PC-9 (cell line): Measurements from ENCODE around the gene RALGAPB. TPM values are rescaled to one million over a fixed set of nuclear protein-coding genes. Genes with fewer than 3 reads are reported as not detected.
A peak's percentile ranks its signal among the peaks of the same experiment; 100 is the strongest.

Source experiments
- BruUV-seq: library from RNA; stranded (reverse); fragments of 400-500 nt; replicated peaks from 2 replicates; lab custom pipeline; 2021; lab: Mats Ljungman, UMichigan
- CTCF ChIA-PET: fragments of 300-600 bp; sonication (Branson Sonifier 250); formaldehyde crosslinking; loops from one replicate; lab custom pipeline; 2022; ENCODE audit warnings: antibody characterized with exemption; lab: Charles Lee
- POLR2A ChIA-PET: fragments of 300-600 bp; sonication (Branson Sonifier 250); formaldehyde crosslinking; loops from one replicate; lab custom pipeline; 2022; ENCODE audit warnings: antibody characterized with exemption; ENCODE audit not compliant: unreplicated experiment; lab: Charles Lee
- DNase-seq, 2 experiments: peaks; one replicate each; pipeline versions ENCODE4 v3.0.0 to v3.0.0-alpha.2; 2015 to 2022; ENCODE audit warnings: mixed read lengths in 1 of 2
- H2AFZ ChIP-seq: fragments of 200-600 bp; sonication (generic); 2 replicates; pipeline ENCODE4 v1.8.1; 2017; ENCODE audit warnings: antibody characterized with exemption
- H3F3A ChIP-seq: fragments of 200-600 bp; sonication (generic); 2 replicates; pipeline ENCODE4 v1.8.1; 2017; ENCODE audit warnings: antibody characterized with exemption, mild to moderate bottlenecking, low read depth; ENCODE audit not compliant: insufficient read depth
- H3K27ac ChIP-seq: fragments of 200-600 bp; sonication (generic); 2 replicates; pipeline ENCODE4 v1.6.1; 2016; ENCODE audit warnings: mixed run types
- H3K27me3 ChIP-seq: fragments of 200-600 bp; sonication (generic); 2 replicates; pipeline ENCODE4 v1.6.1; 2016; ENCODE audit warnings: low read depth, mixed run types; ENCODE audit not compliant: insufficient read depth
- H3K36me3 ChIP-seq: fragments of 200-600 bp; sonication (generic); 2 replicates; pipeline ENCODE4 v1.6.1; 2016; ENCODE audit warnings: low read depth, mixed run types
- H3K4me1 ChIP-seq: fragments of 200-600 bp; sonication (generic); replicated peaks from 2 replicates; pipeline ENCODE4 v1.6.1; 2016; ENCODE audit warnings: mixed run types; ENCODE audit not compliant: insufficient read depth
- H3K4me2 ChIP-seq: fragments of 200-600 bp; sonication (generic); 2 replicates; pipeline ENCODE4 v1.6.1; 2017; ENCODE audit warnings: mixed run types
- H3K4me3 ChIP-seq: fragments of 200-600 bp; sonication (generic); 2 replicates; pipeline ENCODE4 v1.6.1; 2016; ENCODE audit warnings: mixed run types
- H3K79me2 ChIP-seq: fragments of 200-600 bp; sonication (generic); 2 replicates; pipeline ENCODE4 v1.6.1; 2017; ENCODE audit warnings: low read depth, mixed run types
- H3K9me2 ChIP-seq: fragments of 200-600 bp; sonication (generic); 2 replicates; pipeline ENCODE4 v1.8.1; 2017; ENCODE audit warnings: mild to moderate bottlenecking; ENCODE audit not compliant: insufficient read depth
- H3K9me3 ChIP-seq: fragments of 200-600 bp; sonication (generic); 2 replicates; pipeline ENCODE4 v1.8.1; 2016; ENCODE audit warnings: low read depth; ENCODE audit not compliant: insufficient read depth
- H4K20me1 ChIP-seq: fragments of 200-600 bp; sonication (generic); 2 replicates; pipeline ENCODE4 v1.8.1; 2017; ENCODE audit not compliant: insufficient read depth
- CTCF ChIP-seq: fragments of 200-600 bp; sonication (generic); conservative IDR thresholded peaks from 2 replicates; pipeline ENCODE4 v1.6.1; 2017; ENCODE audit warnings: mixed run types, antibody characterized with exemption, mild to moderate bottlenecking, moderate library complexity
- EZH2 ChIP-seq: fragments of 200-600 bp; sonication (generic); IDR thresholded peaks from 2 replicates; pipeline ENCODE4 v1.8.0; 2017; ENCODE audit warnings: antibody characterized with exemption, low read depth
- intact Hi-C: fragments of 100-400 bp; cut with micrococcal nuclease; formaldehyde crosslinking; loops from one replicate; pipeline ENCODE4 v1.10.0; 2022; ENCODE audit not compliant: unreplicated experiment
- total RNA-seq: library from RNA; stranded (reverse); gene quantifications from 2 replicates; pipeline ENCODE4 v1.2.3, GENCODE V29; 2021

The RALGAPB gene
- total RNA-seq, 1 experiment from 2014 or later, result 40.2 TPM

GRCh38 chr20:38466171-38466570 is 6.5 kb upstream of the RALGAPB start:
- no peaks in the 10 kb centered on the region for H4K20me1 ChIP-seq
- no peak overlapping the region for H3K4me2 ChIP-seq
- peaks cover 2% of the 10 kb centered on the region; the same call in 1 of the 2 replicates for H3F3A ChIP-seq
- no peaks in the 10 kb centered on the region for H3K9me3 ChIP-seq
- POLR2A ChIA-PET, result no interaction called here
- H3K79me2 ChIP-seq, result no peaks in the 10 kb centered on the region
- no peak for DNase-seq
- no peak overlapping the region for H2AFZ ChIP-seq
- H3K27me3 ChIP-seq, result no peaks in the 10 kb centered on the region
- no peaks in the 10 kb centered on the region for H3K9me2 ChIP-seq
- no peak overlapping the region for H3K27ac ChIP-seq
- no peaks in the 10 kb centered on the region for H3K36me3 ChIP-seq
- CTCF ChIA-PET, result no interaction called here
- intact Hi-C loops, result no loop called here
- no peaks in the 10 kb centered on the region for H3K4me1 ChIP-seq
- TF ChIP-seq EZH2 (no peak), CTCF (no peak)
- no peak overlapping the region for H3K4me3 ChIP-seq
- BruUV-seq, result no TSS peak

GRCh38 chr20:38466983-38467382 is 5.7 kb upstream of the RALGAPB start:
- intact Hi-C loops, result no loop called here
- no peak overlapping the region for H2AFZ ChIP-seq
- CTCF ChIA-PET, result no interaction called here
- BruUV-seq, result no TSS peak
- H3K9me2 ChIP-seq, result no peaks in the 10 kb centered on the region
- no peaks in the 10 kb centered on the region for H3K79me2 ChIP-seq
- no peaks in the 10 kb centered on the region for H3K27me3 ChIP-seq
- no peak for DNase-seq
- TF ChIP-seq CTCF (no peak), EZH2 (no peak)
- no peak overlapping the region for H3K4me3 ChIP-seq
- no peak overlapping the region for H3K27ac ChIP-seq
- H3K4me1 ChIP-seq, result peaks cover 6% of the 10 kb centered on the region; the same call in 1 of the 2 replicates
- H4K20me1 ChIP-seq, result no peaks in the 10 kb centered on the region
- no peaks in the 10 kb centered on the region for H3K36me3 ChIP-seq
- H3K4me2 ChIP-seq, result no peak overlapping the region
- H3F3A ChIP-seq, result peaks cover 10% of the 10 kb centered on the region; the same call in 1 of the 2 replicates
- H3K9me3 ChIP-seq, result no peaks in the 10 kb centered on the region
- POLR2A ChIA-PET, result interaction anchor here (0.5 kb wide), 1 partner anchor 117 kb away, joined by 4 read pairs; no protein-coding TSS in a partner anchor

GRCh38 chr20:38471245-38471644 is 1.4 kb upstream of the RALGAPB start:
- Histone ChIP-seq H2AFZ (no peak overlapping the region), H3K79me2 (peaks cover 33% of the 10 kb centered on the region), H3F3A (peaks cover 14% of the 10 kb centered on the region), H3K4me1 (peaks cover 28% of the 10 kb centered on the region), H3K9me2 (no peaks in the 10 kb centered on the region), H3K4me2 (peak overlapping the region; percentile 80; the same call in 1 of the 2 replicates), H4K20me1 (peaks cover 27% of the 10 kb centered on the region), H3K27ac (no peak overlapping the region), H3K9me3 (no peaks in the 10 kb centered on the region), H3K27me3 (no peaks in the 10 kb centered on the region), H3K36me3 (no peaks in the 10 kb centered on the region), H3K4me3 (no peak overlapping the region)
- BruUV-seq, result no TSS peak
- DNase-seq, result no peak
- TF ChIP-seq EZH2, result no peak
- no peak for TF ChIP-seq CTCF
- intact Hi-C loops, result no loop called here
- POLR2A ChIA-PET, result no interaction called here
- CTCF ChIA-PET, result interaction anchor here (0.7 kb wide), 2 partner anchors 78 to 1121 kb away, joined by 3 read pairs; no protein-coding TSS in a partner anchor
